Stimulated activated CD4-positive, alpha-beta T cell treated with anti-CD3 and anti-CD28 coated beads, Interleukin-15, amount 100 ng/mL, for 1 hour (primary cell): Measurements from ENCODE around the gene DRG1.
"Not testable (repeated sequence)": the region's sequence is repeated elsewhere in the genome, so short reads cannot be mapped to it uniquely, and the experiment has no call there.

ENCODE experiments used
- DNase-seq, 2 donors: peaks; one replicate each; pipeline ENCODE4 v3.0.0-alpha.2; 2020; ENCODE audit warnings: low read depth in 1 of 2, low spot score in 1 of 2

DRG1 gene

GRCh38 chr22:31441652-31442051 lies 42.2 kb downstream of the DRG1 start:
- DNase-seq, result no peak

GRCh38 chr22:31442768-31443489 lies 43.5 kb downstream of the DRG1 start:
- DNase-seq, result no peak

GRCh38 chr22:31443516-31443915 lies 44.1 kb downstream of the DRG1 start:
- no peak for DNase-seq

- DNase-seq, result no peak
Observed at GRCh38 chr22:31445642-31446041, 46.2 kb downstream of the DRG1 start.

DNA sequence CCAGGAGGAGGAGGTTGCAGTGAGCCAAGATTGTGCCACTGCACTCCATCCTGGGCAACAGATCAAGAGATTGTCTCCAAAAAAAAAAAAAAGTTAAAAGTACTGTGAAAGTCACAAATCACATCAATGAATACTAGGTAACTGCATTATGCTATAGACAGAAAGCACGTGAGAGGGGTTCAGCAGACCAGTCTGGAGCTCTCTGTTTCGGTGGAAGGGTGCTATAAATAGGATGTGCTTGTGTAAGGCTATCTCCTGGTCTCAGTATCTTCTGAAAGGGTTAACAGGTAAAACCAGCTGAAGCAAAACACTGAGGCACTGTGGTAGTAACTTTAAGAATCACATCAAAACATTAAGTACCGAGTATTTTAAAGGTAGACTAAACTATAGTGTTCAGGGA lies 46.8 kb downstream of the DRG1 start:
- no peak for DNase-seq

GRCh38 chr22:31446767-31447166 lies 47.4 kb downstream of the DRG1 start:
- no peak for DNase-seq

DNA sequence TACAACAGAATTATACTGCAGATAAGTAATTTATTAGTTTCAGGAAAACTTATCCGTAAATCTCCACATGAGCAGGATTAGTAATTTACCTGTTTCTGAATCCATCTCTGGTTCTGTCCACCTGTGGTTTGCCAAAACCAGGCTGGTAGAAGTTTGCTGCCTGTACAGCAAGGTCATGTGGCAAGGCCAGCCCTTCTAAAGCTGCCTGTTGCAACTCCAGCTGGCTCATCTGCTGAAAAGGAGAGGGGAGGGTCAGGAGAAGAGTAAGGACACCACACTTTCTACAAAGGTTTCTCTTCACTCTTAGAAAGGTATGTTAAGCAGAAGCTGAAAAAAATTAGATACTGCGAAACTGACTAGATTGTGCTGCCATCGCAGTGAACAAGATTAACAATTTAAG lies 47.9 kb downstream of the DRG1 start:
- no peak for DNase-seq

DNA sequence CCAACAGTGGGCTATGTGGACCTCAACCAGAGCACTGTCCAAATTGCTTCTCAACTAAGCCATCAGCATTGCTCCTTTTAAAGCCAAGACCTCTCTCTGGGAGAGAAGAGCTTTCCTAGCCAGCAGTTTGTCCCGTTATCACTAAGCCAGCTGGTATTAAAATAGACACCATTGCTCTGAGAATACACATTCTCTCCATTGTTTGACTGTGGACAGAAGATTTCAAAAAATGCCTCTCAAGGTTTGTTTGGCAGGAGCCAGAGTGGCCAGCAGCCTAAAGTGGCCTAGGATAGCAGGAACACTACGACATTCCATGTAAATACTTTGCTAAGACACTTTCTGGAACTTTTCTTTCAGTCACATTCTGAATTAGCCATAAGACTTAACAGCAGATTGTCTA lies 49.0 kb downstream of the DRG1 start:
- no peak for DNase-seq

GRCh38 chr22:31449506-31449905 lies 50.1 kb downstream of the DRG1 start:
- no peak for DNase-seq

DNA sequence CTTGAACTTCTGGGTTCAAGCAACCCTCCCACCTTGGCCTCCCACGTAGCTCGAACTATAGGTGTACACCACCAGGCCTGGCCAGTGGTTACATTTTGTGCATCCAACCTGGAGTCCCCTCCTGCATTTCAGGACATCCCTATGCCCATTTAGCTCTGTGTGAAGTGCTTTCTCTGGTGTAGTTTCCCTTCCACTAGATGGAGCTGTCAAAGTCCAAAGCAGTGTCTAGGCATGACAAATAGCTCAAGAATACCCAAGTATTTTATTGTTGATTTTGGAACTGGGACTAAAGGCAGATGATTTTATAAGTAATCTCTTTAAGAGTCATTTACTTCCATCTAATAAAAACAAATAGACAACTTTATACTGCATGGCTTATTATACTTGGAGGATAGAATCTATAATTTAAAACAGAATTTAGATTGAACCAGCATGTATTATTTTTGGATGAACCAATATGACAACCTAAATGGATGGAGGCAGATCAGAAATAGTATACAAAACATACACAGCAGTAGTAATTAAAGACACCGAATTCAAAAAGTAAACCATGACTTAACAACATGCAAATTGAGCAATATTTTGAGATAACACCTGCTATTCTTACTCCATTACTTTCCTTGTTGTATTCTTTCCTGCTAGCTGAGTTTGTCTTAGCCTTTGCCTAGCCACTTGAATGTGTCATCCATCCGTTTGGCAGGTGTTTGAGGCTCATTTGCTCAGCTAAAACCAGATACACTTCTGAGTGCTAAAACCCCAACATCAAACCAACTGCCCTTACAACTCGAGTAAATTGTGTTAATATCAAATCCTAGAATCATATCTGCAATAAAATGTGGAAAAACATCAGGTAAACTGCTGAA lies 52.5 kb downstream of the DRG1 start:
- DNase-seq, result no peak

DNA sequence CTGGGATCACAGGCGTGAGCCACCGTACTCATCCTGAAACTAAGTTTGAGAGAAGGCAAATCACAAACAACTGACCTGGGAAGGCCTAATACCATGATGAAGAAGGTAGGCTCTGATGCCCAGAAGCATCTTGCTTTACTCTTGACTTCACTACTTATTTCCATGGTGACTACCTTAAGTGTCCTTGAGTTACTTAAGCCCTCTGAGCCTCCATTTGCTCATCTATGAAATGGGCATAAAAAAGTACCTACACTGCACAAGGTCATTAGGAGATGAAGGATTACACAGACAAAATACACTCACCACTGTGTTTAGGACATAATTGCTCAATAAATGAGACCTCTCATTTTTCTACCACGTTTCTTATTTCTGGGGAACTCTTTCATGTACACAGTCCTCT lies 62.3 kb downstream of the DRG1 start:
- DNase-seq, result no peak

DNA sequence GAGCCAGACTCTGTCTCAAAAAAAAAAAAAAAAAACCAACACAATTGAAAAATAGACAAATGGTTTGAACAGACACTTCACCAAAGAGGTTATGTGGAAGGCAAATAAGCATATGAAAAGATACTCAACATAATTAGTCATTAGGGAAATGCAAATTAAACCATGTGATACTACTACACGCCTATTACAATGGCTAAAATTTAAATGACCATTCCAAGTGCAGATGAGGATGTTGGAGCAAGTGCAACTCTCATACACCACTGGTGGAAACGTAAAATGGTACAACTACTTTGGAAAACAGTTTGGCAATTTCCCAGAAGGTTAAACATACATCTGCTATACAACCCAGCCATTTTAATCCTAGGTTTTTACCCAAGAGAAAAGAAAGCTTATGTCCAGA lies 65.9 kb downstream of the DRG1 start:
- no peak for DNase-seq

GRCh38 chr22:31474743-31475142 lies 75.3 kb downstream of the DRG1 start:
- no peak for DNase-seq

- no peak for DNase-seq
Observed at GRCh38 chr22:31475800-31476199, 76.4 kb downstream of the DRG1 start.

GRCh38 chr22:31477329-31477728 lies 77.9 kb downstream of the DRG1 start:
- DNase-seq, result no peak

GRCh38 chr22:31481129-31481528 lies 81.7 kb downstream of the DRG1 start:
- DNase-seq, result no peak

GRCh38 chr22:31482470-31482869 lies 83.1 kb downstream of the DRG1 start:
- DNase-seq, result not testable (repeated sequence)
